ENCODE results near the gene CPNE6.

DNA sequence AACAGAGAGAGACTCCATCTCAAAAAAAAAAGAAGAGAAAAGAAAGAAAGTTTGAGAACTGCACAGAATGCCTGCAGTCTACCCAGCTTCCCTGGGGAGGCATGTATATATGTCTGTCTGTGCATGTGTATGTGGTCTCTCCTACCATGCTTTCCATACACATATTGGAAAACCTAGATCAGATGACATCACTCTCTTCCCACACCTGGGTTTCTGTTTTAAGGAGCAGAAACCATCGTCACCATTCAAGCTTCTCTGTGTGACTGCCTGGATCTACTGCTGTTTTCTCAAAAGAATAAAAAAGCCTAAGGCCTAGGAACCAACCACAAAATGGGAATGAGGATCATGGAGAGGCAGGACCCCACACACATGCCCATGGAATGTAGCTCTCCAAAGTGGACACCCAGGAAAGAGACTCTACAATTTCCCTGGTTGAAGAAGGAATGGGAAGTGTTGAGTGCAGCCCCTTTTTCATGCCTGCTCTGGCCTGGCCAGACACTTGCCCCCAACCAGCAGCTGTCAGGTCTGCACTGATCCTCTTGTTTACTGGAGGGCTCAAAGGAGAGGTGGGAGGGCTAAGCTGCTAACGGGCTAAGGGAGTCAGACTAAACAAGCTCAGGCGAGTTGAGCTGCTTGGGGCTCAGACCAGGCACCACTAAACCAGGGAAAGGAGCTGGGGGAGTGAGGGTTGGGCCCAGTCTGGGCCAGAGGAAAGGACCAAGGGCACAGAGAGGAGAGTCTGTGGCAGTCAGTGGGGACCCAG is 15.0 kb downstream of the CPNE6 start:
- no peak for TF ChIP-seq GATA2 (IDR thresholded peaks at IDR 0.05; ENCODE audit: low read depth, low read length)
- TF ChIP-seq GATA3 (IDR thresholded peaks at IDR 0.05; ENCODE audit: low read depth, low read length): no peak

Measured in SH-SY5Y (cell line).